Mucosa of descending colon (tissue), 3 donors: ENCODE measurements around the gene FGF8. TPM values are rescaled to one million over a fixed set of nuclear protein-coding genes. Genes with fewer than 3 reads are reported as not detected.

ENCODE experiments used
- ATAC-seq: fragments of 200-7000 bp; cut with Tn5 transposase; one replicate; pipeline ENCODE4 v1.9.1; 2020; ENCODE audit warnings: mild to moderate bottlenecking, moderate library complexity
- DNase-seq, 3 donors: peaks; one replicate each; pipeline ENCODE4 v3.0.0-alpha.2; 2020
- H3K36me3 ChIP-seq: fragments of 200-600 bp; one replicate; pipeline ENCODE4 v1.8.0; 2021; ENCODE audit warnings: low read depth, mild to moderate bottlenecking
- H3K4me1 ChIP-seq: fragments of 200-600 bp; one replicate; pipeline ENCODE4 v1.8.0; 2021; ENCODE audit warnings: low read depth, mild to moderate bottlenecking
- H3K4me3 ChIP-seq: fragments of 200-600 bp; one replicate; pipeline ENCODE4 v1.8.0; 2021; ENCODE audit warnings: mild to moderate bottlenecking
- H3K9me3 ChIP-seq: fragments of 200-600 bp; one replicate; pipeline ENCODE4 v1.8.0; 2021; ENCODE audit warnings: mild to moderate bottlenecking
- intact Hi-C, 2 donors: fragments of 100-400 bp; cut with DNase I in 1 of 2; cut with micrococcal nuclease in 1 of 2; formaldehyde crosslinking; loops; one replicate each; pipeline versions ENCODE4 v1.11.0 to v1.11.1; 2022; cut with DNase I, micrococcal nuclease
- total RNA-seq, 3 donors: library from RNA; stranded (reverse); fragmentation: NEBNext Ultra II Directional in 2 of 3; extraction: Animal tissue kit (Norgen Biotek cat#: 25700) in 2 of 3; gene quantifications; one replicate each; pipeline versions ENCODE4 v1.2.1 to v1.2.4, GENCODE V29; 2021 to 2023
- TF ChIP-seq, protein P1 (sequence below): fragments of 200-600 bp; IDR thresholded peaks from one replicate; pipeline ENCODE4 v1.8.0; 2022; ENCODE audit warnings: antibody characterized with exemption, mild to moderate bottlenecking
- donor health status: DM: no; HTN: no; CAD: no; lungs with moderate emphysema.
- donor health status: DM: no; HTN: no; CAD: no.
- donor health status: DM: no; HTN: yes; CAD: no.

FGF8 gene
- total RNA-seq, 3 donors from 2014 or later = not detected

DNA sequence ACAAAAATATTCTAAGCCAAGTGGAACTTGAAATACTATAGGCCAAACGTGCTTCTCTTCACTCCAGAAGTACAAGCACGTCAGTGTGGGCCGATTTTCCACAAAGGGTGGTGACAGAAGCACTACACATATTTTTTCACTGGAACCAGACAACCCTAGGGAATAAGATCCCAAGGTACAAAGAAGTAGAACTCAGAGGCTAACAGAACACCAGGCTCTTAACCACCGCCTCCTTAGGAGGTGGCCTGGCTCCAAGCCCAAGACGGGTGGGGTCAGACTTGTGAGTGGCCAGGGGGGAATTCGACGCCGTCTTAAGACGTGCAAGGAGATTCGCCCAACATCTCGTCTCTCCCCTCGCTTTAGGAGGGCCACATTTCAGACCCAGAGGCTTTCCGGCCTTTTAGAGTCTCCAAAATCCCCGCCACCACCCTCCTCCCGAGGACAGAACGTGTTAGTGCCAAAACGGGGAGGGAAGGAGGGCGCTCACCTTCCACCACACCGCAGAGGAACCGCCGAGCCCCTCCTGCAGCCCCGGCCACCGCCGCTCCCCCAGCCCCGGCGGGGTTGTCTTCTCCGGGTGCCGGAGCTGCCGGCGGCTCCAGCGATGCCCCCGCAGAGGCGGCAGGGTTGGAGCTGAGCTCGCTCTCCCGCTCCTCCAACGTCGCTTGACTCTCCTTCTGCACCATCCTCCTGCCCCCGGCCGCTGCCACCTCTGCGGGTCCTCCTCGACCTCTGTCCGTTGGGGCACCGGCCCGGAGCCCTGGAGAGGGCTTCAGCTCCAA lies 41.6 kb upstream of the FGF8 start:
- ATAC-seq (peak; percentile 57), DNase-seq (peak; percentile 92 to 97 (median 94))
- Histone ChIP-seq H3K4me1 (peaks cover 19% of the 10 kb centered on the region), H3K4me3 (peak overlapping the region; percentile 96), H3K9me3 (no peaks in the 10 kb centered on the region), H3K36me3 (no peaks in the 10 kb centered on the region)
- intact Hi-C loops = no loop called here
- TF ChIP-seq, protein P1, sequence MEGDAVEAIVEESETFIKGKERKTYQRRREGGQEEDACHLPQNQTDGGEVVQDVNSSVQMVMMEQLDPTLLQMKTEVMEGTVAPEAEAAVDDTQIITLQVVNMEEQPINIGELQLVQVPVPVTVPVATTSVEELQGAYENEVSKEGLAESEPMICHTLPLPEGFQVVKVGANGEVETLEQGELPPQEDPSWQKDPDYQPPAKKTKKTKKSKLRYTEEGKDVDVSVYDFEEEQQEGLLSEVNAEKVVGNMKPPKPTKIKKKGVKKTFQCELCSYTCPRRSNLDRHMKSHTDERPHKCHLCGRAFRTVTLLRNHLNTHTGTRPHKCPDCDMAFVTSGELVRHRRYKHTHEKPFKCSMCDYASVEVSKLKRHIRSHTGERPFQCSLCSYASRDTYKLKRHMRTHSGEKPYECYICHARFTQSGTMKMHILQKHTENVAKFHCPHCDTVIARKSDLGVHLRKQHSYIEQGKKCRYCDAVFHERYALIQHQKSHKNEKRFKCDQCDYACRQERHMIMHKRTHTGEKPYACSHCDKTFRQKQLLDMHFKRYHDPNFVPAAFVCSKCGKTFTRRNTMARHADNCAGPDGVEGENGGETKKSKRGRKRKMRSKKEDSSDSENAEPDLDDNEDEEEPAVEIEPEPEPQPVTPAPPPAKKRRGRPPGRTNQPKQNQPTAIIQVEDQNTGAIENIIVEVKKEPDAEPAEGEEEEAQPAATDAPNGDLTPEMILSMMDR = no peak

DNA sequence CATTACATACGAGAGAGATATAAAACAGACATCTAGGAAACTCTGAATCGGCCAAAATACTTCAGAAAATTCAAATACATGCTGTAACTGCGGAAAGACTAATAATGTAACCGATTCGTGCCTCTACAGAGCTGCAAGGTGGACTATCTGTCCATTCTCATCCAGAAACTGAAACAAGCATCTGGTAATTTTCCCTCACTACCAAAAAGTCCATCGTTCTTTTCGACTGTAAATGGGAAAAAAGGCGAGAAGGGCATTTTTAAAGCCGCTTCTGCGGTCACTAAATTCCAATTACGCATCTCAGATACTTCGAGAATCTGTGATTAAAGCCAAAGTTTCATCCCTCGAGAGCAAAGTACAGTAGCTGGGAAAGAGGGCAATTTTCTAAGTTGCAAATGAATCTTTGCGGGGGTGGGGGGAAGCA lies 41.0 kb upstream of the FGF8 start:
- Histone ChIP-seq H3K4me1 (peaks cover 19% of the 10 kb centered on the region), H3K36me3 (no peaks in the 10 kb centered on the region), H3K9me3 (no peaks in the 10 kb centered on the region), H3K4me3 (peak overlapping the region; percentile 96)
- intact Hi-C loops = no loop called here
- ATAC-seq (no peak), DNase-seq (no peak)
- TF ChIP-seq, protein P1 = no peak

DNA sequence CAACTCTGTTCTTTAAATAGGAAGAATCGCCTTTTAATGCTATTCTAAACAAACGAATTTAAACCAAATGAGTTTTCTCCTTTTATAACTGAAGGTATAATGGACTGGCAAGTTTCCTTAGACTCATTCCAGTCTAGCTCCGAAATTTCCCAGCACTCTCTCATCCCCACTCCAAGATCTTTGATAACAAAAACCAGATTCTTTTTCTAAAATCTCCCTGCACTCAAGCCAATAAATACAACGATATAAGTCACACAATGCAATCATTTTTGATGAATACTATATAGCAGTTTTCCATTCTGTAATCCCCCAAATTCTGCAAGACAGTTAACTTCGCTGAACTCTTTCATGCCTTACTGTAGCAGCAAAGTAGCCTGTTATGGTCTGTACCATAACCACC lies 40.5 kb upstream of the FGF8 start:
- H3K4me1 ChIP-seq = peaks cover 19% of the 10 kb centered on the region
- H3K9me3 ChIP-seq = no peaks in the 10 kb centered on the region
- H3K36me3 ChIP-seq = no peaks in the 10 kb centered on the region
- ATAC-seq = no peak
- TF ChIP-seq, protein P1 = no peak
- intact Hi-C loops = no loop called here
- H3K4me3 ChIP-seq = peak overlapping the region; percentile 96
- DNase-seq = no peak

DNA sequence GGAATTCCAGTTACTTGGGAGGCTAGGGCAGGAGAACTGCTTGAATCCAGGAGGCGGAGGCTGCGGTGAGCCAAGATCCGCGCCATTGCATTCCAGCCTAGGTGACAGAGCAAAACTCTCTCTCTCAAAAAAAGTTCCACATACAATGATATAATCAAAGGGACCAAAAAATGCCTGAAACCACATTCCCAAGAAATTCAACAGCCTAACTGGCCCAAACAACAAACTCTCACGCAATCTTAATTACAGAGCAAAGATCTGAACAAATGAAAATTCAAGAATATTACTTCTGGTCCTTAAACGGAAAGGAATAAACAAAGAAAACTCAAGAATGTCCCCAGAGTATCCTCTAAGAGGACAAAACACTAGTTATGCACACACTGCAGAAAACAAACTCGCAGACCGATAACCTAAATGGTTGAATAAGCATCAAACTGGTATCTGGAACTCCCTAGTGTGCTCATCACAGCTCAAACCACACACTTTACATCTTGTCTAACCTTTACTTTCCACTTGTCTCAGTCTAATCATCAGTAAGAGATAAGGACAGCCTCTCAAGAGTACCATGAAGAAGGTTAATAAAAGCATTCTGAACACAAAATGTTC lies 38.7 kb upstream of the FGF8 start:
- TF ChIP-seq, protein P1 = no peak
- Histone ChIP-seq H3K4me1 (peaks cover 12% of the 10 kb centered on the region), H3K4me3 (no peak overlapping the region), H3K36me3 (peaks cover 7% of the 10 kb centered on the region), H3K9me3 (no peaks in the 10 kb centered on the region)
- ATAC-seq (no peak), DNase-seq (no peak)
- intact Hi-C loops = no loop called here

DNA sequence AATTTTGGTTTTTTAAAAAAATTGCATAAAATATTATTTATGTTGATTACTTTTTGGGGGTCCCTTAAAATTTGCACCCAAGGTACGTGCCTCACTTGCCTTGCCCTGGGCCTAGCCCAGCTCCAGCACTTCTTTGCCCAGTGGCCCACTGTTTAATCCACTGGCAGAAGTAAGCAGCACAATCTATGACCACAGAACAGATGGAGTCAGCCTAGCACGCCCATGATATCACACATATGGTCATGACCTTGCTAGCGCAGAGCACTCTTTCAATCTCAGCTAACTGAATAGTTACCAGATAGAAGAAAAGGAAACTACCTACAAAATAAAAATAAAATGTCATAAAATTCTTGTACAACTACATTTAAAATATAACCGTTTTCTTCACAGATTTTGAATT lies 36.7 kb upstream of the FGF8 start:
- Histone ChIP-seq H3K9me3 (no peaks in the 10 kb centered on the region), H3K36me3 (peaks cover 7% of the 10 kb centered on the region), H3K4me3 (no peak overlapping the region), H3K4me1 (peaks cover 9% of the 10 kb centered on the region)
- DNase-seq (no peak), ATAC-seq (no peak)
- intact Hi-C loops = no loop called here
- TF ChIP-seq, protein P1 = no peak
